ENCODE results near the gene DCT. TPM values are rescaled to one million over a fixed set of nuclear protein-coding genes. Genes with fewer than 3 reads are reported as not detected.

Gene DCT
- total RNA-seq, 4 donors from 2014 or later = under 0.01 to 1.5 (median 0.47) TPM

- Histone ChIP-seq H3K27me3 (peaks cover 0 to 10% (median 0%) of the 10 kb centered on the region in 4 donors), H3K4me1 (peaks cover 0 to 4% (median 0%) of the 10 kb centered on the region in 4 donors), H3K36me3 (no peaks in the 10 kb centered on the region), H3K27ac (replicated peaks in 1 of 4) (no peak overlapping the region), H3K9me3 (no peaks in the 10 kb centered on the region), H3K4me3 (no peak overlapping the region)
- DNase-seq (ENCODE audit: extremely low spot score) = no peak
- intact Hi-C loops (cut with DNase I) = no loop called here
- WGBS = 32% methylated on average over 4 of the region's 4 CpGs
- no peak for TF ChIP-seq CTCF (IDR thresholded peaks at IDR 0.05)
- no peak for TF ChIP-seq POLR2AphosphoS5 (IDR thresholded peaks at IDR 0.05)
- no peak for TF ChIP-seq POLR2A (IDR thresholded peaks at IDR 0.05; ENCODE audit: low read depth)
- TF ChIP-seq EP300 (IDR thresholded peaks at IDR 0.05) = no peak
Measured at GRCh38 chr13:94414708-94415107, 64.8 kb downstream of the DCT start.

GRCh38 chr13:94414141-94414540 lies 65.3 kb downstream of the DCT start:
- H3K36me3 ChIP-seq = no peaks in the 10 kb centered on the region
- no peak overlapping the region for H3K27ac ChIP-seq (replicated peaks in 1 of 4)
- TF ChIP-seq POLR2A (IDR thresholded peaks at IDR 0.05; ENCODE audit: low read depth) = no peak
- no peak overlapping the region for H3K4me3 ChIP-seq
- intact Hi-C loops (cut with DNase I) = no loop called here
- no peak for DNase-seq (ENCODE audit: extremely low spot score)
- 92% methylated on average over 1 of the region's 1 CpG for WGBS
- H3K9me3 ChIP-seq = no peaks in the 10 kb centered on the region
- H3K4me1 ChIP-seq = peaks cover 0 to 4% (median 0%) of the 10 kb centered on the region in 4 donors
- peaks cover 0 to 10% (median 0%) of the 10 kb centered on the region in 4 donors for H3K27me3 ChIP-seq

GRCh38 chr13:94413598-94413944 lies 65.9 kb downstream of the DCT start:
- no peak for DNase-seq (ENCODE audit: extremely low spot score)
- H3K4me1 ChIP-seq = peaks cover 0 to 4% (median 0%) of the 10 kb centered on the region in 4 donors
- TF ChIP-seq POLR2A (IDR thresholded peaks at IDR 0.05; ENCODE audit: low read depth) (no peak), CTCF (IDR thresholded peaks at IDR 0.05) (no peak), POLR2AphosphoS5 (IDR thresholded peaks at IDR 0.05) (no peak), EP300 (IDR thresholded peaks at IDR 0.05) (no peak)
- intact Hi-C loops (cut with DNase I) = no loop called here
- no peak overlapping the region for H3K27ac ChIP-seq (replicated peaks in 1 of 4)
- H3K27me3 ChIP-seq = peaks cover 0 to 10% (median 0%) of the 10 kb centered on the region in 4 donors
- no peak overlapping the region for H3K4me3 ChIP-seq
- H3K9me3 ChIP-seq = no peaks in the 10 kb centered on the region
- no peaks in the 10 kb centered on the region for H3K36me3 ChIP-seq

GRCh38 chr13:94412870-94413597 lies 66.4 kb downstream of the DCT start:
- Histone ChIP-seq H3K27ac (replicated peaks in 1 of 4) (no peak overlapping the region), H3K4me1 (peaks cover 0 to 4% (median 0%) of the 10 kb centered on the region in 4 donors), H3K9me3 (no peaks in the 10 kb centered on the region), H3K4me3 (no peak overlapping the region), H3K27me3 (peaks cover 0 to 10% (median 0%) of the 10 kb centered on the region in 4 donors), H3K36me3 (no peaks in the 10 kb centered on the region)
- TF ChIP-seq POLR2A (IDR thresholded peaks at IDR 0.05; ENCODE audit: low read depth) (no peak), EP300 (IDR thresholded peaks at IDR 0.05) (no peak), POLR2AphosphoS5 (IDR thresholded peaks at IDR 0.05) (no peak), CTCF (IDR thresholded peaks at IDR 0.05) (no peak)
- no peak for DNase-seq (ENCODE audit: extremely low spot score)
- intact Hi-C loops (cut with DNase I) = no loop called here
- 54% methylated on average over 3 of the region's 3 CpGs for WGBS

- no peak overlapping the region for H3K27ac ChIP-seq (replicated peaks in 1 of 4)
- H3K9me3 ChIP-seq = no peaks in the 10 kb centered on the region
- no peak overlapping the region for H3K4me3 ChIP-seq
- peaks cover 0 to 4% (median 0%) of the 10 kb centered on the region in 4 donors for H3K4me1 ChIP-seq
- peaks cover 0 to 10% (median 0%) of the 10 kb centered on the region in 4 donors for H3K27me3 ChIP-seq
- TF ChIP-seq EP300 (IDR thresholded peaks at IDR 0.05) (no peak), CTCF (IDR thresholded peaks at IDR 0.05) (no peak), POLR2AphosphoS5 (IDR thresholded peaks at IDR 0.05) (no peak), POLR2A (IDR thresholded peaks at IDR 0.05; ENCODE audit: low read depth) (no peak)
- WGBS = 71% methylated on average over 3 of the region's 3 CpGs
- DNase-seq (ENCODE audit: extremely low spot score) = no peak
- intact Hi-C loops (cut with DNase I) = no loop called here
- no peaks in the 10 kb centered on the region for H3K36me3 ChIP-seq
Measured at GRCh38 chr13:94411747-94412146, 67.7 kb downstream of the DCT start.

All from esophagus muscularis mucosa (tissue), 4 donors.